ENCODE measurements around the gene DCANP1. TPM values are rescaled to one million over a fixed set of nuclear protein-coding genes. Genes with fewer than 3 reads are reported as not detected.
A peak's percentile ranks its signal among the peaks of the same experiment; 100 is the strongest.

The DCANP1 gene
- total and polyA plus RNA-seq, 4 donors = 0.05 TPM; not detected in 3

- peaks cover 0 to 2% (median 0%) of the 10 kb centered on the region in 4 donors for H3K4me1 ChIP-seq (ENCODE audit: control insufficient read depth in 4 of 4, insufficient read depth in 4 of 4, low read length in 3 of 4)
- DNase-seq (ENCODE audit: low spot score) = peak; percentile 80
- no peak overlapping the region for H3K4me3 ChIP-seq (ENCODE audit: low read depth in 1 of 3, low read length in 3 of 3)
- no peak overlapping the region for H3K9ac ChIP-seq (ENCODE audit: low read depth in 1 of 2, low read length in 2 of 2)
- H3K9me3 ChIP-seq (ENCODE audit: control insufficient read depth in 4 of 4, low read length in 3 of 4) = no peaks in the 10 kb centered on the region
- no peaks in the 10 kb centered on the region for H3K36me3 ChIP-seq (ENCODE audit: control insufficient read depth in 4 of 4, insufficient read depth in 3 of 4, low read depth in 1 of 4, low read length in 3 of 4)
- 46% methylated on average over 9 of the region's 9 CpGs for WGBS
- TF ChIP-seq, protein P1, sequence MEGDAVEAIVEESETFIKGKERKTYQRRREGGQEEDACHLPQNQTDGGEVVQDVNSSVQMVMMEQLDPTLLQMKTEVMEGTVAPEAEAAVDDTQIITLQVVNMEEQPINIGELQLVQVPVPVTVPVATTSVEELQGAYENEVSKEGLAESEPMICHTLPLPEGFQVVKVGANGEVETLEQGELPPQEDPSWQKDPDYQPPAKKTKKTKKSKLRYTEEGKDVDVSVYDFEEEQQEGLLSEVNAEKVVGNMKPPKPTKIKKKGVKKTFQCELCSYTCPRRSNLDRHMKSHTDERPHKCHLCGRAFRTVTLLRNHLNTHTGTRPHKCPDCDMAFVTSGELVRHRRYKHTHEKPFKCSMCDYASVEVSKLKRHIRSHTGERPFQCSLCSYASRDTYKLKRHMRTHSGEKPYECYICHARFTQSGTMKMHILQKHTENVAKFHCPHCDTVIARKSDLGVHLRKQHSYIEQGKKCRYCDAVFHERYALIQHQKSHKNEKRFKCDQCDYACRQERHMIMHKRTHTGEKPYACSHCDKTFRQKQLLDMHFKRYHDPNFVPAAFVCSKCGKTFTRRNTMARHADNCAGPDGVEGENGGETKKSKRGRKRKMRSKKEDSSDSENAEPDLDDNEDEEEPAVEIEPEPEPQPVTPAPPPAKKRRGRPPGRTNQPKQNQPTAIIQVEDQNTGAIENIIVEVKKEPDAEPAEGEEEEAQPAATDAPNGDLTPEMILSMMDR (IDR thresholded peaks at IDR 0.05; ENCODE audit: low read depth, low read length, missing input control) = peak; percentile 69
- TF ChIP-seq HNF4A (conservative IDR thresholded peaks at IDR 0.05) (no peak), RAD21 (IDR thresholded peaks at IDR 0.05) (peak; percentile 57 to 77)
- H3K27ac ChIP-seq (ENCODE audit: low read depth in 1 of 2, low read length in 2 of 2) = no peak overlapping the region
- peaks cover 0 to 8% (median 0%) of the 10 kb centered on the region in 4 donors for H3K27me3 ChIP-seq (ENCODE audit: control insufficient read depth in 4 of 4, insufficient read depth in 4 of 4, low read length in 3 of 4)
Measured at GRCh38 chr5:135457424-135458071, 10.4 kb upstream of the DCANP1 start.

- no peaks in the 10 kb centered on the region for H3K9me3 ChIP-seq (ENCODE audit: control insufficient read depth in 4 of 4, low read length in 3 of 4)
- no peaks in the 10 kb centered on the region for H3K36me3 ChIP-seq (ENCODE audit: control insufficient read depth in 4 of 4, insufficient read depth in 3 of 4, low read depth in 1 of 4, low read length in 3 of 4)
- H3K9ac ChIP-seq (ENCODE audit: low read depth in 1 of 2, low read length in 2 of 2) = no peak overlapping the region
- WGBS = 82% methylated on average over 12 of the region's 12 CpGs
- TF ChIP-seq JUND (IDR thresholded peaks at IDR 0.05) (no peak), TAF1 (conservative IDR thresholded peaks at IDR 0.05) (no peak), REST (IDR thresholded peaks at IDR 0.05) (no peak), NR2F2 (IDR thresholded peaks at IDR 0.05) (no peak), HNF4A (conservative IDR thresholded peaks at IDR 0.05) (no peak), FOXA2 (IDR thresholded peaks at IDR 0.05) (no peak), RXRA (IDR thresholded peaks at IDR 0.05) (no peak), FOXA1 (IDR thresholded peaks at IDR 0.05) (no peak)
- TF ChIP-seq, protein P1 (IDR thresholded peaks at IDR 0.05; ENCODE audit: low read depth, low read length, missing input control) = no peak
- peaks cover 0 to 8% (median 0%) of the 10 kb centered on the region in 4 donors for H3K27me3 ChIP-seq (ENCODE audit: control insufficient read depth in 4 of 4, insufficient read depth in 4 of 4, low read length in 3 of 4)
- no peak overlapping the region for H3K4me3 ChIP-seq (ENCODE audit: low read depth in 1 of 3, low read length in 3 of 3)
- no peak for DNase-seq (ENCODE audit: low spot score)
- peaks cover 0 to 2% (median 0%) of the 10 kb centered on the region in 4 donors for H3K4me1 ChIP-seq (ENCODE audit: control insufficient read depth in 4 of 4, insufficient read depth in 4 of 4, low read length in 3 of 4)
- no peak overlapping the region for H3K27ac ChIP-seq (ENCODE audit: low read depth in 1 of 2, low read length in 2 of 2)
Measured at GRCh38 chr5:135456238-135457099, 9.3 kb upstream of the DCANP1 start.
